CD4-positive, alpha-beta T cell (primary cell): ENCODE measurements around the gene CDKAL1. TPM values are rescaled to one million over a fixed set of nuclear protein-coding genes. Genes with fewer than 3 reads are reported as not detected.

ENCODE experiments used
- ATAC-seq: fragments of 200-7000 bp; cut with Tn5 transposase; one replicate; pipeline ENCODE4 v1.10.0; 2022; ENCODE audit warnings: mild to moderate bottlenecking; ENCODE audit not compliant: poor library complexity
- CTCF ChIA-PET: fragments of 350-600 bp; sonication (Branson Sonifier 250); formaldehyde crosslinking; loops from one replicate; lab custom pipeline; 2021; ENCODE audit warnings: antibody characterized with exemption, inconsistent platforms; lab: Charles Lee
- POLR2A ChIA-PET: fragments of 350-600 bp; sonication (Branson Sonifier 250); formaldehyde crosslinking; loops from one replicate; lab custom pipeline; 2021; ENCODE audit warnings: antibody characterized with exemption, inconsistent platforms; lab: Charles Lee
- DNase-seq, 14 experiments: peaks; one replicate each; pipeline ENCODE4 v3.0.0-alpha.2; 2013 to 2020; ENCODE audit warnings: mixed read lengths in 2 of 14
- H3K27ac ChIP-seq, 2 donors: one replicate each; pipeline versions ENCODE4 v1.5.1 to v1.7.0; 2013; ENCODE audit warnings: low read length in 2 of 2, low read depth in 1 of 2, mild to moderate bottlenecking in 1 of 2
- H3K27me3 ChIP-seq, 2 experiments: 1 replicate in 1 of 2; 2 replicates in 1 of 2; pipeline versions ENCODE4 v1.6.1 to v1.7.0; 2013; ENCODE audit warnings: low read length in 2 of 2, control low read depth in 1 of 2, mild to moderate bottlenecking in 1 of 2, moderate library complexity in 1 of 2; ENCODE audit not compliant: insufficient read depth in 2 of 2, control insufficient read depth in 1 of 2
- H3K36me3 ChIP-seq: one replicate; pipeline ENCODE4 v1.6.1; 2013; ENCODE audit warnings: low read length, control low read depth; ENCODE audit not compliant: insufficient read depth
- H3K4me1 ChIP-seq: one replicate; pipeline ENCODE4 v1.6.1; 2013; ENCODE audit warnings: low read length, control low read depth; ENCODE audit not compliant: insufficient read depth
- H3K4me3 ChIP-seq: one replicate; pipeline ENCODE4 v1.5.1; 2013; ENCODE audit warnings: mild to moderate bottlenecking, low read length, moderate library complexity
- H3K9me3 ChIP-seq, 2 experiments: 1 replicate in 1 of 2; 2 replicates in 1 of 2; pipeline versions ENCODE4 v1.6.1 to v1.7.0; 2013; ENCODE audit warnings: low read length in 2 of 2, mild to moderate bottlenecking in 2 of 2, control low read depth in 1 of 2, moderate library complexity in 1 of 2; ENCODE audit not compliant: control insufficient read depth in 1 of 2, insufficient read depth in 1 of 2
- H3K27ac Mint-ChIP-seq: one replicate; pipeline ENCODE4 v1.8.0; 2020; ENCODE audit warnings: mixed read lengths
- H3K27me3 Mint-ChIP-seq: one replicate; pipeline ENCODE4 v1.8.0; 2021; ENCODE audit warnings: mixed read lengths
- H3K36me3 Mint-ChIP-seq: one replicate; pipeline ENCODE4 v1.8.0; 2021; ENCODE audit warnings: low read depth, mixed read lengths
- H3K4me1 Mint-ChIP-seq: one replicate; pipeline ENCODE4 v1.8.0; 2021; ENCODE audit warnings: low read depth, mixed read lengths
- H3K4me3 Mint-ChIP-seq: one replicate; pipeline ENCODE4 v1.8.0; 2020; ENCODE audit warnings: mild to moderate bottlenecking, mixed read lengths
- H3K9me3 Mint-ChIP-seq: one replicate; pipeline ENCODE4 v1.8.0; 2020; ENCODE audit warnings: mixed read lengths
- intact Hi-C, 2 experiments: fragments of 100-400 bp; cut with DNase I in 1 of 2; cut with micrococcal nuclease in 1 of 2; formaldehyde crosslinking; loops; one replicate each; pipeline versions ENCODE4 v1.15.1 to v1.9.0; 2023 to 2025; cut with DNase I, micrococcal nuclease
- total RNA-seq, 174 experiments: library from RNA in 2 of 174; stranded (reverse) in 2 of 174; gene quantifications; one replicate each; pipeline ENCODE4 v1.2.3 and lab custom pipeline; 2021 to 2026
- TF ChIP-seq, protein P1 (sequence below): fragments of 200-600 bp; IDR thresholded peaks from one replicate; pipeline ENCODE4 v1.8.0; 2022; ENCODE audit warnings: antibody characterized with exemption, mild to moderate bottlenecking

Gene CDKAL1
- total RNA-seq, 2 experiments from 2014 or later, result 21.3 to 23.9 TPM

- Histone ChIP-seq H3K27me3 (no peaks in the 10 kb centered on the region), H3K4me3 (no peak overlapping the region), H3K27ac (no peak overlapping the region), H3K4me1 (no peaks in the 10 kb centered on the region), H3K36me3 (peaks cover 2% of the 10 kb centered on the region), H3K9me3 (no peaks in the 10 kb centered on the region)
- POLR2A ChIA-PET, result no interaction called here
- ATAC-seq (no peak), DNase-seq (no peak)
- H3K27ac Mint-ChIP-seq, result no peak overlapping the region
- TF ChIP-seq, protein P1, sequence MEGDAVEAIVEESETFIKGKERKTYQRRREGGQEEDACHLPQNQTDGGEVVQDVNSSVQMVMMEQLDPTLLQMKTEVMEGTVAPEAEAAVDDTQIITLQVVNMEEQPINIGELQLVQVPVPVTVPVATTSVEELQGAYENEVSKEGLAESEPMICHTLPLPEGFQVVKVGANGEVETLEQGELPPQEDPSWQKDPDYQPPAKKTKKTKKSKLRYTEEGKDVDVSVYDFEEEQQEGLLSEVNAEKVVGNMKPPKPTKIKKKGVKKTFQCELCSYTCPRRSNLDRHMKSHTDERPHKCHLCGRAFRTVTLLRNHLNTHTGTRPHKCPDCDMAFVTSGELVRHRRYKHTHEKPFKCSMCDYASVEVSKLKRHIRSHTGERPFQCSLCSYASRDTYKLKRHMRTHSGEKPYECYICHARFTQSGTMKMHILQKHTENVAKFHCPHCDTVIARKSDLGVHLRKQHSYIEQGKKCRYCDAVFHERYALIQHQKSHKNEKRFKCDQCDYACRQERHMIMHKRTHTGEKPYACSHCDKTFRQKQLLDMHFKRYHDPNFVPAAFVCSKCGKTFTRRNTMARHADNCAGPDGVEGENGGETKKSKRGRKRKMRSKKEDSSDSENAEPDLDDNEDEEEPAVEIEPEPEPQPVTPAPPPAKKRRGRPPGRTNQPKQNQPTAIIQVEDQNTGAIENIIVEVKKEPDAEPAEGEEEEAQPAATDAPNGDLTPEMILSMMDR, result no peak
- H3K36me3 Mint-ChIP-seq, result peaks cover 34% of the 10 kb centered on the region
- H3K4me1 Mint-ChIP-seq, result peaks cover 42% of the 10 kb centered on the region
- H3K9me3 Mint-ChIP-seq, result no peaks in the 10 kb centered on the region
- CTCF ChIA-PET, result interaction anchor here (1.0 kb wide), 1 partner anchor 14 kb away, joined by 3 read pairs; no protein-coding TSS in a partner anchor
- intact Hi-C loops, result no loop called here
- H3K4me3 Mint-ChIP-seq, result no peak overlapping the region
- no peaks in the 10 kb centered on the region for H3K27me3 Mint-ChIP-seq
Measured at GRCh38 chr6:20569000-20569610, 34.8 kb downstream of the CDKAL1 start.

- ChIA-PET CTCF (no interaction called here), POLR2A (no interaction called here)
- ATAC-seq (no peak), DNase-seq (no peak)
- H3K36me3 ChIP-seq, result peaks cover 2% of the 10 kb centered on the region
- no peaks in the 10 kb centered on the region for H3K4me1 ChIP-seq
- TF ChIP-seq, protein P1, result no peak
- Mint-ChIP-seq H3K4me3 (no peak overlapping the region), H3K9me3 (no peaks in the 10 kb centered on the region), H3K27ac (no peak overlapping the region), H3K36me3 (peaks cover 51% of the 10 kb centered on the region), H3K4me1 (peaks cover 33% of the 10 kb centered on the region), H3K27me3 (no peaks in the 10 kb centered on the region)
- H3K9me3 ChIP-seq, result no peaks in the 10 kb centered on the region
- intact Hi-C loops, result no loop called here
- no peaks in the 10 kb centered on the region for H3K27me3 ChIP-seq
- H3K4me3 ChIP-seq, result no peak overlapping the region
- no peak overlapping the region for H3K27ac ChIP-seq
Measured at GRCh38 chr6:20571261-20571660, 37.0 kb downstream of the CDKAL1 start.

DNA sequence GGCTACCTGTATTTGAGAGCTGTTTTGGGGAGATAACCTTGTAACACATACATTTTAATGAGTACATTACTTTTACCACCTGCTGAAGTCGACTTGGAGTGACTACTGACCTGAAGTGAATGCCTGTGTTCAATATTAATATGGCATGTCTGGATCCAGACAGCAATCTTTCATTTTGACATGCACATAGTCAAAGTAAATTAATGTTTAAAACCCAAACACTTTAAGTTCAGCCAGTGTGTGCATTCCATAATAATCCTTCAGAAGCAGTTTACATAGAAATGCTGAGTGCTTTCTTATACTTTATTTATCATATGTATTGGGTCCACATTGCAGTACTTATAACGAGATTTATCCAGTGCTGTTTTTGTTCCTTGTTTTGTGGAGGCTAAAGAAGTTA, 38.0 kb downstream of the CDKAL1 start:
- no peaks in the 10 kb centered on the region for H3K9me3 ChIP-seq
- H3K27me3 ChIP-seq, result no peaks in the 10 kb centered on the region
- H3K27ac ChIP-seq, result no peak overlapping the region
- H3K4me3 ChIP-seq, result no peak overlapping the region
- H3K4me3 Mint-ChIP-seq, result no peak overlapping the region
- no peaks in the 10 kb centered on the region for H3K4me1 ChIP-seq
- H3K27ac Mint-ChIP-seq, result no peak overlapping the region
- DNase-seq (no peak), ATAC-seq (no peak)
- TF ChIP-seq, protein P1, result no peak
- peaks cover 10% of the 10 kb centered on the region for H3K36me3 ChIP-seq
- intact Hi-C loops, result no loop called here
- POLR2A ChIA-PET, result no interaction called here
- no peaks in the 10 kb centered on the region for H3K9me3 Mint-ChIP-seq
- H3K36me3 Mint-ChIP-seq, result peaks cover 56% of the 10 kb centered on the region
- H3K27me3 Mint-ChIP-seq, result no peaks in the 10 kb centered on the region
- CTCF ChIA-PET, result no interaction called here
- H3K4me1 Mint-ChIP-seq, result peaks cover 33% of the 10 kb centered on the region
